H9 (cell line): Measurements from ENCODE around the gene SNX14. TPM values are rescaled to one million over a fixed set of nuclear protein-coding genes. Genes with fewer than 3 reads are reported as not detected.

ENCODE experiments used
- DNase-seq: peaks from one replicate; pipeline ENCODE4 v3.0.0-alpha.2; 2017
- H2AFZ ChIP-seq: one replicate; pipeline ENCODE4 v1.6.1; 2013; ENCODE audit warnings: mild to moderate bottlenecking, low read length, control low read depth, moderate library complexity
- H2AK5ac ChIP-seq: 2 replicates; pipeline ENCODE4 v1.6.1; 2013; ENCODE audit warnings: low read length, control low read depth, mixed read lengths; ENCODE audit not compliant: insufficient read length
- H2BK120ac ChIP-seq: one replicate; pipeline ENCODE4 v1.6.1; 2013; ENCODE audit warnings: low read depth, mild to moderate bottlenecking, low read length, control low read depth, inconsistent platforms; ENCODE audit not compliant: poor library complexity, severe bottlenecking
- H2BK12ac ChIP-seq: 2 replicates; pipeline ENCODE4 v1.6.1; 2013; ENCODE audit warnings: low read length, control low read depth, mixed read lengths, low read depth; ENCODE audit not compliant: insufficient read length
- H2BK15ac ChIP-seq: 2 replicates; pipeline ENCODE4 v1.6.1; 2013; ENCODE audit warnings: low read depth, low read length, control low read depth
- H2BK20ac ChIP-seq: one replicate; pipeline ENCODE4 v1.6.1; 2013; ENCODE audit warnings: low read depth, mild to moderate bottlenecking, low read length, control low read depth, inconsistent platforms; ENCODE audit not compliant: poor library complexity, severe bottlenecking
- H2BK5ac ChIP-seq: 2 replicates; pipeline ENCODE4 v1.6.1; 2013; ENCODE audit warnings: low read length, control low read depth, mixed read lengths; ENCODE audit not compliant: insufficient read length
- H3K14ac ChIP-seq: 2 replicates; pipeline ENCODE4 v1.6.1; 2013; ENCODE audit warnings: low read length, control low read depth; ENCODE audit not compliant: insufficient read depth
- H3K18ac ChIP-seq: 2 replicates; pipeline ENCODE4 v1.6.1; 2013; ENCODE audit warnings: low read depth, mild to moderate bottlenecking, mixed read lengths, low read length, control low read depth; ENCODE audit not compliant: insufficient read length
- H3K23ac ChIP-seq: 2 replicates; pipeline ENCODE4 v1.6.1; 2013; ENCODE audit warnings: low read length, control low read depth, mixed read lengths, low read depth; ENCODE audit not compliant: insufficient read length
- H3K23me2 ChIP-seq: 2 replicates; pipeline ENCODE4 v1.6.1; 2013; ENCODE audit warnings: low read depth, mild to moderate bottlenecking, mixed read lengths, low read length, control low read depth; ENCODE audit not compliant: insufficient read length, poor library complexity, severe bottlenecking
- H3K27ac ChIP-seq: 2 replicates; pipeline ENCODE4 v1.5.1; 2013; ENCODE audit warnings: low read length, control low read depth, mixed read lengths, low read depth; ENCODE audit not compliant: insufficient read length
- H3K27me3 ChIP-seq: 2 replicates; pipeline ENCODE4 v1.6.1; 2013; ENCODE audit warnings: low read length, control low read depth, inconsistent platforms; ENCODE audit not compliant: insufficient read depth
- H3K4ac ChIP-seq: 2 replicates; pipeline ENCODE4 v1.6.1; 2013; ENCODE audit warnings: low read depth, mild to moderate bottlenecking, control low read depth, inconsistent platforms, low read length, moderate library complexity
- H3K4me1 ChIP-seq: 2 replicates; pipeline ENCODE4 v1.6.1; 2013; ENCODE audit warnings: low read length, control low read depth, inconsistent platforms; ENCODE audit not compliant: insufficient read depth
- H3K4me2 ChIP-seq: 2 replicates; pipeline ENCODE4 v1.6.1; 2013; ENCODE audit warnings: low read length, control low read depth, mixed read lengths; ENCODE audit not compliant: insufficient read length, insufficient read depth
- H3K56ac ChIP-seq: 2 replicates; pipeline ENCODE4 v1.6.1; 2013; ENCODE audit warnings: low read depth, mild to moderate bottlenecking, mixed read lengths, low read length, control low read depth; ENCODE audit not compliant: insufficient read length
- H3K79me1 ChIP-seq: 2 replicates; pipeline ENCODE4 v1.6.1; 2013; ENCODE audit warnings: low read depth, mild to moderate bottlenecking, moderate library complexity, low read length, control low read depth, inconsistent platforms; ENCODE audit not compliant: insufficient read depth, poor library complexity, severe bottlenecking
- H3K79me2 ChIP-seq: 2 replicates; pipeline ENCODE4 v1.6.1; 2013; ENCODE audit warnings: low read length, control low read depth, inconsistent platforms; ENCODE audit not compliant: insufficient read depth
- H3K9ac ChIP-seq: 2 replicates; pipeline ENCODE4 v1.6.1; 2013; ENCODE audit warnings: low read length, control low read depth, mixed read lengths; ENCODE audit not compliant: insufficient read length; ENCODE audit errors: extremely low read depth
- H3K9me3 ChIP-seq: one replicate; pipeline ENCODE4 v1.6.1; 2013; ENCODE audit warnings: low read depth, low read length, inconsistent platforms; ENCODE audit not compliant: control insufficient read depth
- H3T11ph ChIP-seq: one replicate; pipeline ENCODE4 v1.6.1; 2013; ENCODE audit warnings: mild to moderate bottlenecking, low read length, control low read depth, inconsistent platforms
- H4K20me1 ChIP-seq: one replicate; pipeline ENCODE4 v1.6.1; 2013; ENCODE audit not compliant: control insufficient read depth, insufficient read length, insufficient read depth
- H4K5ac ChIP-seq: 2 replicates; pipeline ENCODE4 v1.6.1; 2013; ENCODE audit warnings: low read depth, mild to moderate bottlenecking, mixed read lengths, low read length, control low read depth; ENCODE audit not compliant: insufficient read length
- H4K8ac ChIP-seq: replicated peaks from 2 replicates; pipeline ENCODE4 v1.6.1; 2013; ENCODE audit warnings: low read length, control low read depth, mixed read lengths, low read depth; ENCODE audit not compliant: insufficient read length
- H4K91ac ChIP-seq: 2 replicates; pipeline ENCODE4 v1.6.1; 2013; ENCODE audit warnings: low read depth, mild to moderate bottlenecking, moderate library complexity, mixed read lengths, low read length, control low read depth; ENCODE audit not compliant: insufficient read length
- H3K27ac Mint-ChIP-seq, 3 experiments: 2 replicates in 2 of 3; 3 replicates in 1 of 3; pipeline ENCODE4 v1.8.0; 2020 to 2021; ENCODE audit warnings: mixed read lengths in 3 of 3, mild to moderate bottlenecking in 1 of 3, moderate library complexity in 1 of 3
- H3K27me3 Mint-ChIP-seq: 2 replicates; pipeline ENCODE4 v1.8.0; 2021; ENCODE audit warnings: low read depth, mild to moderate bottlenecking, moderate library complexity, mixed read lengths
- H3K36me3 Mint-ChIP-seq, 3 experiments: 2 replicates in 2 of 3; 3 replicates in 1 of 3; pipeline ENCODE4 v1.8.0; 2020 to 2021; ENCODE audit warnings: low read depth in 3 of 3, mixed read lengths in 3 of 3; ENCODE audit not compliant: insufficient read depth in 1 of 3
- H3K4me1 Mint-ChIP-seq, 2 experiments: 2 replicates each; pipeline ENCODE4 v1.8.0; 2020; ENCODE audit warnings: mixed read lengths in 2 of 2
- H3K4me3 Mint-ChIP-seq, 2 experiments: 2 replicates in 1 of 2; 3 replicates in 1 of 2; pipeline ENCODE4 v1.8.0; 2020 to 2021; ENCODE audit warnings: mild to moderate bottlenecking in 2 of 2, mixed read lengths in 2 of 2, moderate library complexity in 1 of 2
- H3K9me3 Mint-ChIP-seq, 2 experiments: 2 replicates in 1 of 2; 3 replicates in 1 of 2; pipeline ENCODE4 v1.8.0; 2020; ENCODE audit warnings: mild to moderate bottlenecking in 2 of 2, mixed read lengths in 2 of 2, moderate library complexity in 1 of 2
- CTCF ChIP-seq: fragments of 200-600 bp; sonication (generic); conservative IDR thresholded peaks from 3 replicates; pipeline ENCODE4 v1.8.0; 2021; ENCODE audit warnings: antibody characterized with exemption, mild to moderate bottlenecking
- WGBS: extraction: QIAGEN DNeasy Blood & Tissue Kit; methylation state at CpG from one replicate; pipeline ENCODE4 v1.1.7; 2013; ENCODE audit warnings: missing lambda C conversion rate, low lambda C conversion rate, mixed read lengths; ENCODE audit not compliant: insufficient read length; ENCODE audit errors: extremely low coverage; 5-methylcytosine and 5-hydroxymethylcytosine counted together
- total RNA-seq: library from RNA; stranded (reverse); gene quantifications from 2 replicates; pipeline ENCODE4 v1.2.1, GENCODE V29; 2021

SNX14 gene
- total RNA-seq, 1 experiment from 2014 or later, result 33.0 TPM

DNA sequence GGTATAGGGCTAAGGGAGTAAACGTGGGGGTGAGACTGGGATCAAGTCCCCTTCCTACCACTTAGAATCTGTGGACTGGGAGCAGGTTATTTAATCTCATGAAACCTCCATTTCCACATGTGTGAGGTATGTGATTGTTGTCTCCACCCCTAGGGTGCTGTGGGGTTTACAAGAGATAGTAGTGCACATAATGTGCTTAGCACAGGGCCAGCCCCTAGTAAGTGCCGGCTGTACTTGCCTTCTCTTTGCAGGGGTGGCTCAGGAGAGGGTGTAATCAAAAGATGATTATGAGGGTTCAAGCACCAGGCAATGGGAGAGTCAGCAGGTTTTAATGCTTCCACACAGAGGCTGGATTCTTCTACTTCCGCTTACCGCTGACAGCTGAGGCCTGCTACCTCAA is 136.9 kb downstream of the SNX14 start:
- no peak overlapping the region for H2BK120ac ChIP-seq
- peaks cover 3% of the 10 kb centered on the region; the same call in 1 of the 2 replicates for H3K27me3 ChIP-seq
- H4K91ac ChIP-seq, result no peak overlapping the region
- H4K20me1 ChIP-seq, result no peaks in the 10 kb centered on the region
- H4K8ac ChIP-seq, result no peak overlapping the region
- H3K56ac ChIP-seq, result no peak overlapping the region
- Mint-ChIP-seq H3K36me3 (no peaks in the 10 kb centered on the region), H3K4me1 (peaks cover 18 to 23% of the 10 kb centered on the region in 2 experiments), H3K4me3 (no peak overlapping the region), H3K9me3 (no peaks in the 10 kb centered on the region), H3K27me3 (peaks cover 23% of the 10 kb centered on the region), H3K27ac (no peak overlapping the region)
- TF ChIP-seq CTCF, result no peak
- no CpG with 5 or more reads among the region's 4 CpGs for WGBS
- no peak overlapping the region for H2AFZ ChIP-seq
- no peak overlapping the region for H3T11ph ChIP-seq
- H2BK5ac ChIP-seq, result no peak overlapping the region
- no peak overlapping the region for H3K27ac ChIP-seq
- peaks cover 11% of the 10 kb centered on the region; the same call in 1 of the 2 replicates for H3K4me1 ChIP-seq
- H3K9ac ChIP-seq, result no peak overlapping the region
- H3K9me3 ChIP-seq, result no peaks in the 10 kb centered on the region
- H3K79me2 ChIP-seq, result no peaks in the 10 kb centered on the region
- H3K23ac ChIP-seq, result no peak overlapping the region
- H3K23me2 ChIP-seq, result no peaks in the 10 kb centered on the region
- no peak overlapping the region for H3K18ac ChIP-seq
- DNase-seq, result no peak
- no peak overlapping the region for H2BK20ac ChIP-seq
- no peaks in the 10 kb centered on the region for H3K79me1 ChIP-seq
- no peak overlapping the region for H2AK5ac ChIP-seq
- no peak overlapping the region for H3K4ac ChIP-seq
- H4K5ac ChIP-seq, result no peak overlapping the region
- H3K4me2 ChIP-seq, result no peak overlapping the region
- no peak overlapping the region for H3K14ac ChIP-seq
- H2BK12ac ChIP-seq, result no peak overlapping the region
- H2BK15ac ChIP-seq, result no peak overlapping the region

Other genes with a start within 250 kb of the SNX14 start
- 0.33 and 0.52 TPM in 2 replicates for gene NT5E, start 143.8 kb downstream of the SNX14 start, total RNA-seq
- gene SYNCRIP, start 49.0 kb upstream of the SNX14 start, total RNA-seq, result 189 and 199 TPM in 2 replicates